ENCODE measurements around the gene RRP7A. TPM values are rescaled to one million over a fixed set of nuclear protein-coding genes. Genes with fewer than 3 reads are reported as not detected.
"Not testable (repeated sequence)": the region's sequence is repeated elsewhere in the genome, so short reads cannot be mapped to it uniquely, and the experiment has no call there.

RRP7A gene, protein sequence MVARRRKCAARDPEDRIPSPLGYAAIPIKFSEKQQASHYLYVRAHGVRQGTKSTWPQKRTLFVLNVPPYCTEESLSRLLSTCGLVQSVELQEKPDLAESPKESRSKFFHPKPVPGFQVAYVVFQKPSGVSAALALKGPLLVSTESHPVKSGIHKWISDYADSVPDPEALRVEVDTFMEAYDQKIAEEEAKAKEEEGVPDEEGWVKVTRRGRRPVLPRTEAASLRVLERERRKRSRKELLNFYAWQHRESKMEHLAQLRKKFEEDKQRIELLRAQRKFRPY
- total RNA-seq (56.0 TPM), polyA plus RNA-seq (10 to 100 TPM; 29.8 to 50.6 (median 45.2) TPM)

DNA sequence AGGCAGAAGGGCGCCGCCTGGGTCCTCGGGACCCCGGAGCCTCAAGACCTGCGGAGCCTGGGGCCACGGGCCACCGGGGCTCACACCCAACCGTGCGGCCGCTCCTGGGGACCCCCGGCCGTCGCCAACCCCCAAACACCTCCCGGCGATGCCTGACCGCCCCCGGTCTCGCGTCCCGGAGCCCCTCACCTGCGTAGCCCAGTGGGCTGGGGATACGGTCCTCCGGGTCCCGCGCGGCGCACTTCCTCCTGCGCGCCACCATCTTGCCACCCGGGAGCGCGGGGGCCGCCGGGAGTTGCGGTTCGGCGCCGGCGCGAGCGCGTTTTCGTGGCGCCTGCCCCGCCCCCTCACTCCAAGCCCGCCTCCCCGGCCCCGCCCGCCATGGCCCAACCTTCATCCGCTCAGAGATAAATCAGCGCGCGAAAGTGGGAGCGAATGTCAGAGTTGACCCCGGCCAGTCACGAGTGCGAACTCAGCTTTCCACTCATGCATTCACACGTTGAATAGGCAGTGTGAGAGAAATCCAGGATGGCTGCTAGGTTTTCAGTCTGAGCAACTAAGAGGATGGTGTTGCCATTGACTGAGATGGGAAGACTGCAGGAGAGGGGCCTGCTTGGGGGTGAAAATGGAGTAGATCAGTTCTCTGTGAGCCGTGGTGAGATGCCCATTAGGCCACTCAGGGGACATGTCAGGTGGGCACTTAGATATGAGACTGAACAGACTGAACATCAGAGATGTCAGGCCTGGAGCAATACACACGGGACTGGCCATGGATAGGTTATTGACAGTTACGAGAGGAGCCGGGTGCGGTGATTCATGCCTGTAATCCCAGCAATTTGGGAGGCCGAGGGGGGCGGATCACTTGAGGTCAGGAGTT lies at the start of gene RRP7A:
Gene RRP7A, minus strand, starts transcription at position 272 of the 877 bp plus-strand sequence. Its CDS starts 10 bp downstream, at position 262.
- peak within 1 kb of the TSS; percentile 90 to 98 (median 95) for H3K27ac Mint-ChIP-seq
- no peaks in the 10 kb centered on the region for H3K27me3 ChIP-seq (ENCODE audit: control insufficient read depth, insufficient read depth, low read length)
- H3K4me1 Mint-ChIP-seq: peaks cover 4 to 21% (median 10%) of the 10 kb centered on the region in 4 donors

DNA sequence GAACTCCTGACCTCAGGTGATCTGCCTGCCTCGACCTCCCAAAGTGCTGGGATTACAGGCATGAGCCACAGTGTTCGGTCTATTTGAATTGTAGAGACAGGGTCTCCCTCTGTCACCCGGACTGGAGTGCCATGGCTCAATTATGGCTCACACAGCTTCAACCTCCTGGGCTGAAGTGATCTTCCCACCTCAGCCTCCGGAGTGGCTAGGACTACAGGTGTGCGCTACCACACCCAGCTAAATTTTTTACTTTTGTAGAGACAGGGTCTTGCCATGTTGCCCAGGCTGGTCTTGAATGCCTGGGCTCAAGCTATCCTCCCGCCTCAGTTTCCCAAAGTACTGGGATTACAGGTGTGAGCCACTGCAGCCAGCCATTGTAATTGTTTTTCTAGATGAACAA lies 48.4 kb upstream of the RRP7A start:
- not testable (repeated sequence) for H3K4me1 Mint-ChIP-seq; H3K4me3 ChIP-seq (ENCODE audit: low read depth, low read length); H3K9me3 ChIP-seq (ENCODE audit: control insufficient read depth in 2 of 2, low read length in 2 of 2); H3K36me3 Mint-ChIP-seq; H3K36me3 ChIP-seq (ENCODE audit: control insufficient read depth, insufficient read depth, low read length); ATAC-seq (ENCODE audit: low read depth in 2 of 2); H3K4me3 Mint-ChIP-seq; H3K27ac ChIP-seq (ENCODE audit: insufficient read depth, low read length, poor library complexity, severe bottlenecking); H3K9me3 Mint-ChIP-seq; H3K27me3 ChIP-seq (ENCODE audit: control insufficient read depth, insufficient read depth, low read length); H3K27me3 Mint-ChIP-seq; H3K4me1 ChIP-seq (ENCODE audit: control insufficient read depth, insufficient read depth, low read length, poor library complexity, severe bottlenecking); DNase-seq; H3K27ac Mint-ChIP-seq

More for the DNA sequence above, at the start of gene RRP7A:
- peak; percentile 76 to 90 (median 84) for DNase-seq
- ATAC-seq (ENCODE audit: low read depth in 2 of 2): peak; percentile 95
- H3K36me3 ChIP-seq (ENCODE audit: control insufficient read depth, insufficient read depth, low read length): peaks cover 17% of the 10 kb centered on the region
- Mint-ChIP-seq H3K9me3 (peaks cover 0 to 2% (median 0%) of the 10 kb centered on the region in 7 donors), H3K4me3 (peak within 1 kb of the TSS; percentile 95 to 98 (median 98)), H3K27me3 (no peaks in the 10 kb centered on the region), H3K36me3 (no peaks in the 10 kb centered on the region)
- peaks cover 5% of the 10 kb centered on the region for H3K4me1 ChIP-seq (ENCODE audit: control insufficient read depth, insufficient read depth, low read length, poor library complexity, severe bottlenecking)
- peak within 1 kb of the TSS; percentile 77 for H3K27ac ChIP-seq (ENCODE audit: insufficient read depth, low read length, poor library complexity, severe bottlenecking)
- peak within 1 kb of the TSS; percentile 72 for H3K4me3 ChIP-seq (ENCODE audit: low read depth, low read length)
- no peaks in the 10 kb centered on the region for H3K9me3 ChIP-seq (ENCODE audit: control insufficient read depth in 2 of 2, low read length in 2 of 2)

DNA sequence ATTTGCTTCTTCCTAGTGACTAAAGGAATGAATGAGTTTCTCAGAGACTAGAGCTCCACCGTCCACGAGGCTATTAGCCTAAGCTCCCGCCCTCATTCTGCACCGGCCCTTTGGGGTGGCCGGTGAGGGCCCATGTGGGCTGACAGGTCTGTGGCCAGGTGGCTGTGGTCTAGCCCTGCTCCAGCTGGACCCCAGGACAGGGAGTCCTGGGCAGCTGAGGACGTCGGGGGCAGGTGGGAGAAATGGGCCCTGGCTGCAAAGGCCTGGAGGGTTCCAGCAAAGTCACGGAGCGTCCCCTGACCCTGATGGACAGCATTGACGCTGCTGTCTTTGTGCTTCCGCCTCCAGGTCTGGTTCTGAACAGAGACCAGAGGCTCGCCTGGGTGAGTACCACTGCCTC lies 46.4 kb upstream of the RRP7A start:
- Histone ChIP-seq H3K36me3 (ENCODE audit: control insufficient read depth, insufficient read depth, low read length) (no peaks in the 10 kb centered on the region), H3K27ac (ENCODE audit: insufficient read depth, low read length, poor library complexity, severe bottlenecking) (no peak overlapping the region), H3K27me3 (ENCODE audit: control insufficient read depth, insufficient read depth, low read length) (no peaks in the 10 kb centered on the region), H3K4me3 (ENCODE audit: low read depth, low read length) (no peak overlapping the region), H3K9me3 (ENCODE audit: control insufficient read depth in 2 of 2, low read length in 2 of 2) (no peaks in the 10 kb centered on the region), H3K4me1 (ENCODE audit: control insufficient read depth, insufficient read depth, low read length, poor library complexity, severe bottlenecking) (no peaks in the 10 kb centered on the region)
- DNase-seq (no peak), ATAC-seq (ENCODE audit: low read depth in 2 of 2) (no peak)
- peaks cover 0 to 1% (median 0%) of the 10 kb centered on the region in 4 donors for H3K4me1 Mint-ChIP-seq
- H3K9me3 Mint-ChIP-seq: no peaks in the 10 kb centered on the region
- peaks cover 2% of the 10 kb centered on the region for H3K27me3 Mint-ChIP-seq
- peak overlapping the region in 1 of 4 donors; percentile 22 for H3K4me3 Mint-ChIP-seq
- H3K27ac Mint-ChIP-seq: no peak overlapping the region
- peaks cover under 1% of the 10 kb centered on the region for H3K36me3 Mint-ChIP-seq

DNA sequence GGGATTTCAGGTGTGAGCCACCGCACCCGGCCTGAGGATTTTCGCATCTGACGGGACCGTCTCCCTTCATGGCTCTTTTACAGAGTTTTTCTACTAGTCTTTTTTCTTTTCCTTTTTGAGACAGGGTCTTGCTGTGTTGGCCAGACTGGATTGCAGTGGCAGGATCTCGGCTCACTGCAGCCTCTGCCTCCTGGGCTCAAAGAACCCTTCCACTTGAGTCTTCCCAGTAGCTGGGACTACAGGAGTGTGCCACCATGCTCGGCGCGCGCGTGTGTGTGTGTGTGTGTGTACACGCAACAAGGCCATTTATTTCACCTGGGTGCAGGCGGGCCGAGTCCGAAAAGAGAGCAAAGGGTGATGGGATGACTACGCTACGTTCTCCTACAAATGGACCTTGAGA lies 45.1 kb upstream of the RRP7A start:
- H3K36me3 ChIP-seq (ENCODE audit: control insufficient read depth, insufficient read depth, low read length): no peaks in the 10 kb centered on the region
- Mint-ChIP-seq H3K27me3 (peaks cover 4% of the 10 kb centered on the region), H3K4me1 (peaks cover 0 to 5% (median 1%) of the 10 kb centered on the region in 4 donors), H3K27ac (no peak overlapping the region), H3K9me3 (no peaks in the 10 kb centered on the region), H3K4me3 (no peak overlapping the region), H3K36me3 (peaks cover 3% of the 10 kb centered on the region)
- DNase-seq (no peak), ATAC-seq (ENCODE audit: low read depth in 2 of 2) (no peak)
- H3K27ac ChIP-seq (ENCODE audit: insufficient read depth, low read length, poor library complexity, severe bottlenecking): no peak overlapping the region
- no peaks in the 10 kb centered on the region for H3K27me3 ChIP-seq (ENCODE audit: control insufficient read depth, insufficient read depth, low read length)
- H3K4me3 ChIP-seq (ENCODE audit: low read depth, low read length): no peak overlapping the region
- no peaks in the 10 kb centered on the region for H3K4me1 ChIP-seq (ENCODE audit: control insufficient read depth, insufficient read depth, low read length, poor library complexity, severe bottlenecking)
- H3K9me3 ChIP-seq (ENCODE audit: control insufficient read depth in 2 of 2, low read length in 2 of 2): no peaks in the 10 kb centered on the region

DNA sequence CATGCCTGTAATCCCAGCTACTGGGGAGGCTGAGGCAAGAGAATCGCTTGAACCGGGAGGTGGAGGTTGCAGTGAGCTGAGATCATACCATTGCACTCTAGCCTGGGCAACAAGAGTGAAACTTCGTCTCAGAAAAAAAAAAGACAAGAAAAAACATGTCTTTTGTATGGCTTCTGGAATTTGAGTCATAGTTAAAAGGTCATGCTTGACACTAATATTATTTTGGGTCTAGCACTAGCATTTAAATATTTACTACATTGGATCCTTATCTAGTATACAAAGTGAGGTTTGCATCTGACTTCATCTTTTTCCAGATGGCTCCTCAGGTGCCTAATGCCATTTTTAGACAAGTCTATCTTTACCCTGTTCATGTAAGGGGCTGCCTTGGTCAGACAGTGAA lies 44.3 kb upstream of the RRP7A start:
- H3K27me3 ChIP-seq (ENCODE audit: control insufficient read depth, insufficient read depth, low read length); H3K36me3 ChIP-seq (ENCODE audit: control insufficient read depth, insufficient read depth, low read length); H3K4me1 Mint-ChIP-seq; H3K27ac ChIP-seq (ENCODE audit: insufficient read depth, low read length, poor library complexity, severe bottlenecking); H3K27me3 Mint-ChIP-seq; H3K36me3 Mint-ChIP-seq; H3K27ac Mint-ChIP-seq; H3K4me1 ChIP-seq (ENCODE audit: control insufficient read depth, insufficient read depth, low read length, poor library complexity, severe bottlenecking); H3K4me3 Mint-ChIP-seq; ATAC-seq (ENCODE audit: low read depth in 2 of 2); H3K9me3 Mint-ChIP-seq; DNase-seq; H3K9me3 ChIP-seq (ENCODE audit: control insufficient read depth in 2 of 2, low read length in 2 of 2); H3K4me3 ChIP-seq (ENCODE audit: low read depth, low read length): not testable (repeated sequence)

DNA sequence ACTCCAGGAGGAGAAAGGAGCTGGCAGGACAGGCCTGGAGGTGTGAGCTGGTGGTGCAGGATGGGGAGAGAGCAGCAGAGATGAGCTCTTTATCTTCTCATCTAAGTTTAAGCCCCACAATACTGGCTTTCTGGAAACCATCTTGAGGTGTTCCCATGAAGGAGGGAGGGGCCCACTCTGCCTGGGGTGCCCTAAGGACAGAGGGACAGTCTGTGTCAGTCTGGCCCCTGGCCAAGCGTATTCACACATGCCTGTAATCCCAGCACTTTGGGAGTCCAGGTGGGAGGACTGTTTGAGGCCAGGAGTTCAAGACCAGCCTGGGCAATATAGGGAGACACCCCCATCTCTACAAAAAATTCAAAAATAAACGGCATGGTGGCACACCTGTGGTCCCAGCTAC lies 43.1 kb upstream of the RRP7A start:
- H3K27ac ChIP-seq (ENCODE audit: insufficient read depth, low read length, poor library complexity, severe bottlenecking): no peak overlapping the region
- ATAC-seq (ENCODE audit: low read depth in 2 of 2) (no peak), DNase-seq (no peak)
- H3K9me3 ChIP-seq (ENCODE audit: control insufficient read depth in 2 of 2, low read length in 2 of 2): no peaks in the 10 kb centered on the region
- no peaks in the 10 kb centered on the region for H3K27me3 ChIP-seq (ENCODE audit: control insufficient read depth, insufficient read depth, low read length)
- no peaks in the 10 kb centered on the region for H3K4me1 ChIP-seq (ENCODE audit: control insufficient read depth, insufficient read depth, low read length, poor library complexity, severe bottlenecking)
- peaks cover 0 to 5% (median 1%) of the 10 kb centered on the region in 4 donors for H3K4me1 Mint-ChIP-seq
- H3K36me3 ChIP-seq (ENCODE audit: control insufficient read depth, insufficient read depth, low read length): no peaks in the 10 kb centered on the region
- H3K9me3 Mint-ChIP-seq: no peaks in the 10 kb centered on the region
- no peak overlapping the region for H3K4me3 ChIP-seq (ENCODE audit: low read depth, low read length)
- H3K4me3 Mint-ChIP-seq: no peak overlapping the region
- H3K36me3 Mint-ChIP-seq: peaks cover 3% of the 10 kb centered on the region
- H3K27ac Mint-ChIP-seq: peak overlapping the region in 1 of 3 donors; percentile 71
- peaks cover 4% of the 10 kb centered on the region for H3K27me3 Mint-ChIP-seq

DNA sequence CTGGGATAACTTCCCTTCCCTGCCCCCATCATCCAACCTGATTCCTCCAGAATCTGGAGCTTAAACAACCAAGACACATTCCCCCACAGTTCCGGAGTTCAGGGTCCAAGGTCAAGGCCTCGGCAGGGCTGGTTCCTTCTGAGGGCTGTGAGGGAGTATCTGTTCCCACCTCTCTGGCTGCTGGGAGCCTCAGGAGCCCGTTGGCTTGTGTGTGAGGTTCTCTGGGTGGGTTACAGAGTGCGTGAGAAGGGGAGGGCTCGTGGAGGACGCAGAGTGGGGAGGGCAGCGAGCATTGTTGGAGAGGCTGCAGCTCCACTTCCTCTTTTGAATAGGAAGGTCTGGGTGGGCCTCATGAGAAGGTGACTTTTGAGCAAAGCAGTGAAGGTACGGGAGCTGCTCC lies 42.7 kb upstream of the RRP7A start:
- DNase-seq (no peak), ATAC-seq (ENCODE audit: low read depth in 2 of 2) (no peak)
- H3K27ac Mint-ChIP-seq: peak overlapping the region in 1 of 3 donors; percentile 71
- Histone ChIP-seq H3K27me3 (ENCODE audit: control insufficient read depth, insufficient read depth, low read length) (no peaks in the 10 kb centered on the region), H3K36me3 (ENCODE audit: control insufficient read depth, insufficient read depth, low read length) (no peaks in the 10 kb centered on the region), H3K4me1 (ENCODE audit: control insufficient read depth, insufficient read depth, low read length, poor library complexity, severe bottlenecking) (no peaks in the 10 kb centered on the region), H3K4me3 (ENCODE audit: low read depth, low read length) (no peak overlapping the region), H3K9me3 (ENCODE audit: control insufficient read depth in 2 of 2, low read length in 2 of 2) (no peaks in the 10 kb centered on the region), H3K27ac (ENCODE audit: insufficient read depth, low read length, poor library complexity, severe bottlenecking) (no peak overlapping the region)
- peaks cover 4% of the 10 kb centered on the region for H3K27me3 Mint-ChIP-seq
- H3K36me3 Mint-ChIP-seq: peaks cover 3% of the 10 kb centered on the region
- H3K4me3 Mint-ChIP-seq: no peak overlapping the region
- no peaks in the 10 kb centered on the region for H3K9me3 Mint-ChIP-seq
- peaks cover 0 to 5% (median 1%) of the 10 kb centered on the region in 4 donors for H3K4me1 Mint-ChIP-seq
